Measurements from ENCODE around the gene SETBP1. TPM values are rescaled to one million over a fixed set of nuclear protein-coding genes. Genes with fewer than 3 reads are reported as not detected.

SETBP1 gene
- total RNA-seq, 1 experiment from 2014 or later, result 4.0 TPM

DNA sequence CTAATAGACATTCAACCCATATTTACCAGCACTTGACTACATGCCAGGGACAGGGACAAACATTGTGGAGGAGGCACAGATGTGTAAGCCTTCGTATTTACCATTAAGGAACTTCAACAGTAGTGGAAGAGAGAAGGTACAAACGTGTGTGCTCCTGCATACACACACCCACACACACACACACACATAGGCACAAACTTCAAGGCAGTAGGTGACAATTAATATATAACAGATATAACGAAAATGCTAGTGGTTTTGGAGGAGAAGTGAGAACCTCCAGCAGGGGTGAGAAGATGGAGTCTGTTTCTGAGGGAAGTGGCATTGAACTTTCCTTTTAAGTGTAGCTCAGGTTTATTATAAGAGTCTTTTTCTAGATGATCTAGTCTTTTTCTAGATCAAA lies 231.1 kb downstream of the SETBP1 start:
- H3K9me3 Mint-ChIP-seq (ENCODE audit: unreplicated experiment), result no peaks in the 10 kb centered on the region
- H3K36me3 Mint-ChIP-seq (ENCODE audit: insufficient read depth, unreplicated experiment), result no peaks in the 10 kb centered on the region
- H3K36me3 ChIP-seq (ENCODE audit: control insufficient read depth, insufficient read depth, low read length), result no peaks in the 10 kb centered on the region
- BruUV-seq (replicated peaks), result no TSS peak
- H3K4me3 Mint-ChIP-seq (ENCODE audit: unreplicated experiment), result no peak overlapping the region
- DNase-seq, result no peak
- CTCF ChIA-PET, result no interaction called here
- H3K4me1 ChIP-seq, result no peaks in the 10 kb centered on the region
- no peaks in the 10 kb centered on the region for H3K27me3 ChIP-seq (replicated peaks; ENCODE audit: control insufficient read depth, insufficient read depth, low read length)
- H3K9me3 ChIP-seq, result no peaks in the 10 kb centered on the region
- no peaks in the 10 kb centered on the region for H3K27me3 Mint-ChIP-seq (ENCODE audit: insufficient read depth, unreplicated experiment)
- TF ChIP-seq, protein P1, sequence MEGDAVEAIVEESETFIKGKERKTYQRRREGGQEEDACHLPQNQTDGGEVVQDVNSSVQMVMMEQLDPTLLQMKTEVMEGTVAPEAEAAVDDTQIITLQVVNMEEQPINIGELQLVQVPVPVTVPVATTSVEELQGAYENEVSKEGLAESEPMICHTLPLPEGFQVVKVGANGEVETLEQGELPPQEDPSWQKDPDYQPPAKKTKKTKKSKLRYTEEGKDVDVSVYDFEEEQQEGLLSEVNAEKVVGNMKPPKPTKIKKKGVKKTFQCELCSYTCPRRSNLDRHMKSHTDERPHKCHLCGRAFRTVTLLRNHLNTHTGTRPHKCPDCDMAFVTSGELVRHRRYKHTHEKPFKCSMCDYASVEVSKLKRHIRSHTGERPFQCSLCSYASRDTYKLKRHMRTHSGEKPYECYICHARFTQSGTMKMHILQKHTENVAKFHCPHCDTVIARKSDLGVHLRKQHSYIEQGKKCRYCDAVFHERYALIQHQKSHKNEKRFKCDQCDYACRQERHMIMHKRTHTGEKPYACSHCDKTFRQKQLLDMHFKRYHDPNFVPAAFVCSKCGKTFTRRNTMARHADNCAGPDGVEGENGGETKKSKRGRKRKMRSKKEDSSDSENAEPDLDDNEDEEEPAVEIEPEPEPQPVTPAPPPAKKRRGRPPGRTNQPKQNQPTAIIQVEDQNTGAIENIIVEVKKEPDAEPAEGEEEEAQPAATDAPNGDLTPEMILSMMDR (IDR thresholded peaks at IDR 0.05; ENCODE audit: insufficient read depth in 1 of 2, low read depth in 1 of 2, low read length in 1 of 2, severe bottlenecking in 1 of 2, unreplicated experiment in 1 of 2), result no peak
- intact Hi-C loops (cut with micrococcal nuclease; ENCODE audit: unreplicated experiment), result no loop called here
- no peak overlapping the region for H3K4me3 ChIP-seq (ENCODE audit: low read depth, low read length)
- no peak overlapping the region for H3K27ac Mint-ChIP-seq (ENCODE audit: unreplicated experiment)
- POLR2A ChIA-PET, result no interaction called here
- peaks cover 7% of the 10 kb centered on the region for H3K4me1 Mint-ChIP-seq (ENCODE audit: low read depth, unreplicated experiment)

DNA sequence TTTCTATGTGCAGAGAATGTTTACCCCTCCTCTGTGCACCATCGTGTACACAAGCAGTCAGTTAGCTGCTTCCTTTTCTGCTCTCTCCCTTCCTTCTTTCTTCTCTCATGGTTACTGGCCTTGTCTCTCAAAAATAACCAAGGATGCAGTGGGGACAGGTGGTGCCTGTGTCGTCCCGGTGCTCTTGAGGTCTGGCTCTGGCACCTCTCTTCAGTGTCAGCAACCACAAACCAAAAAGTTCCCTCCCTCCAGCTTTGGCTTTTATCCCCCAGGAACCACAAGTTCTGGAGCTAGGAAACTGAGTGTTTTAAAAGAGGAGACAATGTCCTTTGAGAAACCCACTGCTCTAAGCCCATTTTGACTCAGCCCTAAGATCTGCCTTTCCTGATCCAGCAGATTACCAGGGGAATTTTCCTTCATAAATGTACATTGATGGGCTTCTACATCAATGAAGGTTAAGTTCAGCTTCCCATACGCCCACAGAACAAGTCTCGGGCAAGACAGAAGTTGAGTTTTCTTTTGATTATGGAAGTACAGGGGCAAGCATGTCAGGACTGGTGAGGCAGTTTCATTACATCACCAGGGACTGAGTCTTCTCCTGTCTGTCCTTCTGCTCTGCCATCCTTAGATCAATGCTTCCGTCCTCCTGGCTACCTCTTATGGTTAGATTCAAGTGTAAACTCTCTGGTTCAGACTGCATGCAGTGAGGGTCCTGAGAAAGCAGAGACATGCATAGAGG lies 232.2 kb downstream of the SETBP1 start:
- Histone ChIP-seq H3K4me1 (0 out of 2 replicates have a peak, but pooled peaks cover 3% of the 10 kb centered on the region), H3K9me3 (no peaks in the 10 kb centered on the region), H3K27me3 (replicated peaks; ENCODE audit: control insufficient read depth, insufficient read depth, low read length) (no peaks in the 10 kb centered on the region), H3K4me3 (ENCODE audit: low read depth, low read length) (no peak overlapping the region), H3K36me3 (ENCODE audit: control insufficient read depth, insufficient read depth, low read length) (no peaks in the 10 kb centered on the region)
- BruUV-seq (replicated peaks), result no TSS peak
- H3K4me3 Mint-ChIP-seq (ENCODE audit: unreplicated experiment), result no peak overlapping the region
- POLR2A ChIA-PET, result no interaction called here
- no peak for DNase-seq
- peaks cover 7% of the 10 kb centered on the region for H3K4me1 Mint-ChIP-seq (ENCODE audit: low read depth, unreplicated experiment)
- TF ChIP-seq, protein P1 (IDR thresholded peaks at IDR 0.05; ENCODE audit: insufficient read depth in 1 of 2, low read depth in 1 of 2, low read length in 1 of 2, severe bottlenecking in 1 of 2, unreplicated experiment in 1 of 2), result no peak
- intact Hi-C loops (cut with micrococcal nuclease; ENCODE audit: unreplicated experiment), result no loop called here
- H3K27me3 Mint-ChIP-seq (ENCODE audit: insufficient read depth, unreplicated experiment), result no peaks in the 10 kb centered on the region
- CTCF ChIA-PET, result no interaction called here
- no peaks in the 10 kb centered on the region for H3K36me3 Mint-ChIP-seq (ENCODE audit: insufficient read depth, unreplicated experiment)
- H3K9me3 Mint-ChIP-seq (ENCODE audit: unreplicated experiment), result no peaks in the 10 kb centered on the region
- no peak overlapping the region for H3K27ac Mint-ChIP-seq (ENCODE audit: unreplicated experiment)

DNA sequence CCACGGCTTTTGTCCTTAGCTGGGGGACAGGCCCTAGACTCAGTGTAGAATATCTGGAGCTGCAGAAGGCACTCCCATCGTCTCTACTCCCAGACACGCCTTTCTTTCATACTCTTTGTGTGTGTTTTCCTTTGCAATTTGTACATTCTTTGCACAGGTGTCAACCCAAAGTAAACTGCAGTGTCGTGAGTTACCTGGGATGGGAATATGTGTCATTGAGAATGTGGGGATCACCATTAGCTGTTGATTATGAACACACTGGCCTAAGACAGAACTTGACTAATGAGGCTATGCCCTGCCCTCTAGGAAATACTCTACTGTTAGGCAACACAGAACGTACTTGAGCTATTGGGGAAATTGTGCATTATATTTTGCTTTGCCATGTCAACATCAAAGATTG lies 233.3 kb downstream of the SETBP1 start:
- TF ChIP-seq, protein P1 (IDR thresholded peaks at IDR 0.05; ENCODE audit: insufficient read depth in 1 of 2, low read depth in 1 of 2, low read length in 1 of 2, severe bottlenecking in 1 of 2, unreplicated experiment in 1 of 2), result no peak
- Mint-ChIP-seq H3K4me3 (ENCODE audit: unreplicated experiment) (no peak overlapping the region), H3K4me1 (ENCODE audit: low read depth, unreplicated experiment) (peaks cover 7% of the 10 kb centered on the region), H3K36me3 (ENCODE audit: insufficient read depth, unreplicated experiment) (no peaks in the 10 kb centered on the region), H3K9me3 (ENCODE audit: unreplicated experiment) (no peaks in the 10 kb centered on the region), H3K27ac (ENCODE audit: unreplicated experiment) (no peak overlapping the region), H3K27me3 (ENCODE audit: insufficient read depth, unreplicated experiment) (no peaks in the 10 kb centered on the region)
- no peak for DNase-seq
- intact Hi-C loops (cut with micrococcal nuclease; ENCODE audit: unreplicated experiment), result no loop called here
- ChIA-PET CTCF (no interaction called here), POLR2A (no interaction called here)
- no TSS peak for BruUV-seq (replicated peaks)
- no peak overlapping the region for H3K4me3 ChIP-seq (ENCODE audit: low read depth, low read length)
- H3K36me3 ChIP-seq (ENCODE audit: control insufficient read depth, insufficient read depth, low read length), result no peaks in the 10 kb centered on the region
- 0 out of 2 replicates have a peak, but pooled peaks cover 9% of the 10 kb centered on the region for H3K4me1 ChIP-seq
- H3K9me3 ChIP-seq, result no peaks in the 10 kb centered on the region
- no peaks in the 10 kb centered on the region for H3K27me3 ChIP-seq (replicated peaks; ENCODE audit: control insufficient read depth, insufficient read depth, low read length)
